ENCODE results near the gene NEK10. TPM values are rescaled to one million over a fixed set of nuclear protein-coding genes. Genes with fewer than 3 reads are reported as not detected.

NEK10 gene
- total and polyA plus RNA-seq, 2 donors (not counting 3 experiments of a cell fraction or from before 2014, with no cell fraction given), result 0.32 to 5.0 TPM

GRCh38 chr3:27114684-27115083, 254.5 kb downstream of the NEK10 start:
- Histone ChIP-seq H3K79me2 (ENCODE audit: control insufficient read depth, insufficient read depth, low read length) (no peaks in the 10 kb centered on the region), H3K4me2 (ENCODE audit: insufficient read depth, low read length) (no peak overlapping the region), H3K27ac (ENCODE audit: insufficient read depth, low read depth, low read length) (no peak overlapping the region), H3K9ac (replicated peaks; ENCODE audit: extremely low read depth, insufficient read depth, low read length) (no peak overlapping the region), H3K4me1 (ENCODE audit: control insufficient read depth, extremely low read depth, insufficient read depth, low read length) (no peaks in the 10 kb centered on the region), H3K27me3 (ENCODE audit: control insufficient read depth in 2 of 2, insufficient read depth in 2 of 2, low read length in 2 of 2) (no peaks in the 10 kb centered on the region), H3K9me1 (replicated peaks; ENCODE audit: control insufficient read depth, extremely low read depth, insufficient read depth, low read length) (no peaks in the 10 kb centered on the region), H3K4me3 (replicated peaks in 1 of 3; ENCODE audit: insufficient read depth in 1 of 3, low read depth in 1 of 3, low read length in 3 of 3) (no peak overlapping the region), H3K9me3 (replicated peaks; ENCODE audit: control insufficient read depth, insufficient read depth, low read length) (no peaks in the 10 kb centered on the region), H3K36me3 (ENCODE audit: control insufficient read depth in 2 of 2, extremely low read depth in 1 of 2, insufficient read depth in 2 of 2, low read length in 2 of 2) (no peaks in the 10 kb centered on the region), H4K20me1 (replicated peaks; ENCODE audit: control insufficient read depth, extremely low read depth, insufficient read depth, low read length) (no peaks in the 10 kb centered on the region), H2AFZ (ENCODE audit: low read depth, low read length) (no peak overlapping the region)
- FAIRE-seq, result no peak
- BruUV-seq (replicated peaks), result no TSS peak
- DNase-seq (ENCODE audit: low read depth, low spot score), result no peak
- dilution Hi-C loops (cut with MboI; ENCODE audit: extremely low pct_ligation_motif_present, low sequenced_read_pairs), result no loop called here
- TF ChIP-seq JUN (IDR thresholded peaks at IDR 0.05; ENCODE audit: borderline replicate concordance, insufficient read depth, insufficient read length, low read depth) (no peak), GATA2 (IDR thresholded peaks at IDR 0.05; ENCODE audit: insufficient read depth, insufficient read length, low read depth, low read length) (no peak), POLR2A (IDR thresholded peaks at IDR 0.05; ENCODE audit: low read depth, low read length) (no peak), MAX (IDR thresholded peaks at IDR 0.05; ENCODE audit: insufficient read depth, insufficient read length) (no peak), MYC (IDR thresholded peaks at IDR 0.05; ENCODE audit: low read depth, low read length) (no peak), FOS (IDR thresholded peaks at IDR 0.05; ENCODE audit: borderline replicate concordance, insufficient read depth, low read length) (peak; percentile 15)
- intact Hi-C loops (cut with micrococcal nuclease), result no loop called here
- ChIA-PET CTCF (no interaction called here), POLR2A (no interaction called here)

GRCh38 chr3:27114129-27114528, 255.1 kb downstream of the NEK10 start:
- no TSS peak for BruUV-seq (replicated peaks)
- DNase-seq (ENCODE audit: low read depth, low spot score) (no peak), FAIRE-seq (no peak)
- no peak overlapping the region for H3K4me3 ChIP-seq (replicated peaks in 1 of 3; ENCODE audit: insufficient read depth in 1 of 3, low read depth in 1 of 3, low read length in 3 of 3)
- H4K20me1 ChIP-seq (replicated peaks; ENCODE audit: control insufficient read depth, extremely low read depth, insufficient read depth, low read length), result no peaks in the 10 kb centered on the region
- no peaks in the 10 kb centered on the region for H3K36me3 ChIP-seq (ENCODE audit: control insufficient read depth in 2 of 2, extremely low read depth in 1 of 2, insufficient read depth in 2 of 2, low read length in 2 of 2)
- dilution Hi-C loops (cut with MboI; ENCODE audit: extremely low pct_ligation_motif_present, low sequenced_read_pairs) (no loop called here), intact Hi-C loops (cut with micrococcal nuclease) (no loop called here)
- ChIA-PET CTCF (no interaction called here), POLR2A (no interaction called here)
- no peak overlapping the region for H2AFZ ChIP-seq (ENCODE audit: low read depth, low read length)
- no peaks in the 10 kb centered on the region for H3K9me3 ChIP-seq (replicated peaks; ENCODE audit: control insufficient read depth, insufficient read depth, low read length)
- H3K79me2 ChIP-seq (ENCODE audit: control insufficient read depth, insufficient read depth, low read length), result no peaks in the 10 kb centered on the region
- H3K27ac ChIP-seq (ENCODE audit: insufficient read depth, low read depth, low read length), result no peak overlapping the region
- no peak overlapping the region for H3K9ac ChIP-seq (replicated peaks; ENCODE audit: extremely low read depth, insufficient read depth, low read length)
- no peaks in the 10 kb centered on the region for H3K27me3 ChIP-seq (ENCODE audit: control insufficient read depth in 2 of 2, insufficient read depth in 2 of 2, low read length in 2 of 2)
- H3K9me1 ChIP-seq (replicated peaks; ENCODE audit: control insufficient read depth, extremely low read depth, insufficient read depth, low read length), result no peaks in the 10 kb centered on the region
- TF ChIP-seq POLR2AphosphoS5 (IDR thresholded peaks at IDR 0.05; ENCODE audit: insufficient read depth, low read depth, low read length) (no peak), JUN (IDR thresholded peaks at IDR 0.05; ENCODE audit: borderline replicate concordance, insufficient read depth, insufficient read length, low read depth) (no peak), CTCF (IDR thresholded peaks at IDR 0.05; ENCODE audit: extremely low read depth in 1 of 2, insufficient read depth in 1 of 2, low read depth in 1 of 2, low read length in 2 of 2) (no peak), MAX (IDR thresholded peaks at IDR 0.05; ENCODE audit: insufficient read depth, insufficient read length) (no peak), GATA2 (IDR thresholded peaks at IDR 0.05; ENCODE audit: insufficient read depth, insufficient read length, low read depth, low read length) (no peak), FOS (IDR thresholded peaks at IDR 0.05; ENCODE audit: borderline replicate concordance, insufficient read depth, low read length) (no peak), MYC (IDR thresholded peaks at IDR 0.05; ENCODE audit: low read depth, low read length) (no peak), EZH2 (IDR thresholded peaks at IDR 0.05; ENCODE audit: borderline replicate concordance, low read depth, low read length, severe bottlenecking) (no peak), POLR2A (IDR thresholded peaks at IDR 0.05; ENCODE audit: low read depth, low read length) (no peak)
- H3K4me1 ChIP-seq (ENCODE audit: control insufficient read depth, extremely low read depth, insufficient read depth, low read length), result no peaks in the 10 kb centered on the region
- H3K4me2 ChIP-seq (ENCODE audit: insufficient read depth, low read length), result no peak overlapping the region
